ENCODE data around the gene CHN1.

The CHN1 gene

GRCh38 chr2:175039031-175039430 is 33.9 kb upstream of the CHN1 start:
- no peak for DNase-seq (ENCODE audit: low read depth, low spot score)
- POLR2A ChIA-PET = no interaction called here
- CTCF ChIA-PET = interaction anchor here (1.1 to 2.0 kb wide), 3 partner anchors 18 to 339 kb away, joined by 3 to 9 read pairs (median 8); no protein-coding TSS in a partner anchor
- TF ChIP-seq CTCF (IDR thresholded peaks at IDR 0.05; ENCODE audit: insufficient read depth, low read length, missing control alignments) = no peak
- no peak overlapping the region for H3K4me3 ChIP-seq (ENCODE audit: low read depth, low read length)

GRCh38 chr2:175037941-175038340 is 32.8 kb upstream of the CHN1 start:
- ChIA-PET POLR2A (interaction anchor here (0.6 kb wide), 2 partner anchors 10 to 333 kb away, joined by 3 to 4 read pairs; no protein-coding TSS in a partner anchor), CTCF (interaction anchor here (0.7 to 2.0 kb wide), 7 partner anchors 8 to 340 kb away, joined by 3 to 9 read pairs (median 3); no protein-coding TSS in a partner anchor)
- no peak for DNase-seq (ENCODE audit: low read depth, low spot score)
- no peak overlapping the region for H3K4me3 ChIP-seq (ENCODE audit: low read depth, low read length)
- TF ChIP-seq CTCF (IDR thresholded peaks at IDR 0.05; ENCODE audit: insufficient read depth, low read length, missing control alignments) = no peak

GRCh38 chr2:175036582-175037018 is 31.4 kb upstream of the CHN1 start:
- ChIA-PET CTCF (interaction anchor here (1.0 to 1.8 kb wide), 3 partner anchors 13 to 246 kb away, joined by 3 to 6 read pairs (median 5); no protein-coding TSS in a partner anchor), POLR2A (no interaction called here)
- no peak for TF ChIP-seq CTCF (IDR thresholded peaks at IDR 0.05; ENCODE audit: insufficient read depth, low read length, missing control alignments)
- no peak overlapping the region for H3K4me3 ChIP-seq (ENCODE audit: low read depth, low read length)
- DNase-seq (ENCODE audit: low read depth, low spot score) = no peak

GRCh38 chr2:175035806-175036205 is 30.6 kb upstream of the CHN1 start:
- no peak for TF ChIP-seq CTCF (IDR thresholded peaks at IDR 0.05; ENCODE audit: insufficient read depth, low read length, missing control alignments)
- DNase-seq (ENCODE audit: low read depth, low spot score) = no peak
- ChIA-PET CTCF (interaction anchor here (0.7 to 1.8 kb wide), 7 partner anchors 9 to 338 kb away, joined by 3 to 5 read pairs (median 3); no protein-coding TSS in a partner anchor), POLR2A (no interaction called here)
- no peak overlapping the region for H3K4me3 ChIP-seq (ENCODE audit: low read depth, low read length)

- no peak overlapping the region for H3K4me3 ChIP-seq (ENCODE audit: low read depth, low read length)
- no peak for DNase-seq (ENCODE audit: low read depth, low spot score)
- TF ChIP-seq CTCF (IDR thresholded peaks at IDR 0.05; ENCODE audit: insufficient read depth, low read length, missing control alignments) = no peak
- CTCF ChIA-PET = interaction anchor here (1.3 to 1.4 kb wide), 3 partner anchors 13 to 295 kb away, joined by 3 to 4 read pairs (median 4); no protein-coding TSS in a partner anchor
- POLR2A ChIA-PET = no interaction called here
Measured at GRCh38 chr2:175034716-175035115, 29.5 kb upstream of the CHN1 start.

- POLR2A ChIA-PET = no interaction called here
- CTCF ChIA-PET = interaction anchor here (0.7 to 5.1 kb wide), 22 partner anchors 8 to 1066 kb away, joined by 3 to 25 read pairs (median 6); partner anchors contain the start of gene CHN1
- TF ChIP-seq CTCF (IDR thresholded peaks at IDR 0.05; ENCODE audit: insufficient read depth, low read length, missing control alignments) = peak; percentile 50
- H3K4me3 ChIP-seq (ENCODE audit: low read depth, low read length) = no peak overlapping the region
- peak; percentile 3 for DNase-seq (ENCODE audit: low read depth, low spot score)
Measured at GRCh38 chr2:175030380-175031271, 25.4 kb upstream of the CHN1 start.
